Measurements from ENCODE around the gene SMAD6.

The SMAD6 gene

GRCh38 chr15:66788024-66788423 is 86.0 kb downstream of the SMAD6 start:
- no peak overlapping the region for H3K4me3 ChIP-seq (ENCODE audit: low read depth, low read length)
- TF ChIP-seq CTCF (IDR thresholded peaks at IDR 0.05; ENCODE audit: low read depth, low read length), result no peak

DNA sequence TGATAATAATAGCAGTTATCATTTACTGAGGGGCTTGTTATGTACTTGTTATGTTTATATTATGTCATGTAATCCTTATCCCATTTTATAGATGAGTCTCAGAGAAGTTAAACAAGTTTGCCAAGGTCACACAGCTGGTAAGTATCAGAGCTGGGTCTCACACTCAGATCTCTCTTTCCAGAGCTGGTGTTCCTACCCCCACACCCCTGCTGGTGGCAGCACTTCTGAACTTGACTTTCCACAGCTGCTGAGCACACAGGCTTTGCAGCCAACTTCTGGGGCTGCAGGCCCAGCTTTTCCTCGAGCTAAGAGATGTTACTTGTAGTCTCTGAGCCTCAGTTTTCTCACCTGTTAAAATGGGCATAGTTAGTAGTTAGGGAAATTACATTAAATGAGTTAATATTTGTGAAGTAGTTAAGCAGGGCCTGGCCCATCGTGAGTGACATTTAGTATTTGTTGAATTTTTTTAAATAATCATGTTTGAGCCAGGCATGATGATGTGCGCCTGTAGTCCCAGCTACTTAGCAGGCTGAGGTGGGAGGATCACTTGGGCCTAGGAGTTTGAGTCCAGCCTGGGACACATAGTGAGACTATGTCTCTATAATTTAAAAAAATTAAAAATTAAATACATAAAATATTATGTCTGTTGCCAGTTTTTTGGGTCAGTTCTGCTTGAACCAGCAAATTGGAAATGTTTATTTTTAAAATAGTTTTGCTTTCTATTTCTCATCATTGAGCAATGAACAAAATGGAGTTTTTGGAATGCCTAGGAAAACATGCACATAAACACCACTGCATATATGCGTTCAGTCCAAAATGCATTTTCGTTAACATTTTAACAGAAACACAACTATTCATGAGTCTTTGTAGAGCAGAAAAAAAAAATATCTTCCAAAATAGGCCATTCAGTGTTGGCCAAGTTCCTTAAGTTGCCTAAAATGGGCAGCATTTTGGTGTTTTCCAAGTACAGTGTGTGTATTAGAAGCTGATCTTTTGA is 87.3 kb downstream of the SMAD6 start:
- peak; percentile 66 for TF ChIP-seq CTCF (IDR thresholded peaks at IDR 0.05; ENCODE audit: low read depth, low read length)
- no peak overlapping the region for H3K4me3 ChIP-seq (ENCODE audit: low read depth, low read length)

DNA sequence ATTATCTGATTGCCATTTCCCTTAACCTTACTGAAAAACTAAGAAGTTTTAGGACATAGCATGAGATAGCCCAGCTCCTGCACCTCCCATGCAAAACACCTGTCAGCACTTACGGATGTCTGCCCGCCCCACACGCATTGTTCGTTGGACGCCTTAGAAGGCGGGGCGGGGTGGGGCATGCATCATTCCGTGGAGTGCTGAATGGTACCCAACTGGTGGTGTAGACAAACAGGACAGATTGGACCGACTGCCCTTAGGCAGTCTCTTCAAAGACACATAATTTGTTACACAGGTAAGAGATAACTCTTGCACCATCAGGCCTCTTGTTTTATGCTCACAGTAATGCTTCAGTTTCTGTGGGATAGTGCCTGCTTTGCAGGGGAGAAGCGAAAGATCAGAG is 93.8 kb downstream of the SMAD6 start:
- H3K4me3 ChIP-seq (ENCODE audit: low read depth, low read length), result no peak overlapping the region
- no peak for TF ChIP-seq CTCF (IDR thresholded peaks at IDR 0.05; ENCODE audit: low read depth, low read length)

- no peak for TF ChIP-seq CTCF (IDR thresholded peaks at IDR 0.05; ENCODE audit: low read depth, low read length)
Observed at GRCh38 chr15:66796343-66796742, 94.3 kb downstream of the SMAD6 start.

GRCh38 chr15:66797921-66798320 is 95.9 kb downstream of the SMAD6 start:
- no peak for TF ChIP-seq CTCF (IDR thresholded peaks at IDR 0.05; ENCODE audit: low read depth, low read length)

More at GRCh38 chr15:66796343-66796742, 94.3 kb downstream of the SMAD6 start:
- no peak overlapping the region for H3K4me3 ChIP-seq (ENCODE audit: low read depth, low read length)

DNA sequence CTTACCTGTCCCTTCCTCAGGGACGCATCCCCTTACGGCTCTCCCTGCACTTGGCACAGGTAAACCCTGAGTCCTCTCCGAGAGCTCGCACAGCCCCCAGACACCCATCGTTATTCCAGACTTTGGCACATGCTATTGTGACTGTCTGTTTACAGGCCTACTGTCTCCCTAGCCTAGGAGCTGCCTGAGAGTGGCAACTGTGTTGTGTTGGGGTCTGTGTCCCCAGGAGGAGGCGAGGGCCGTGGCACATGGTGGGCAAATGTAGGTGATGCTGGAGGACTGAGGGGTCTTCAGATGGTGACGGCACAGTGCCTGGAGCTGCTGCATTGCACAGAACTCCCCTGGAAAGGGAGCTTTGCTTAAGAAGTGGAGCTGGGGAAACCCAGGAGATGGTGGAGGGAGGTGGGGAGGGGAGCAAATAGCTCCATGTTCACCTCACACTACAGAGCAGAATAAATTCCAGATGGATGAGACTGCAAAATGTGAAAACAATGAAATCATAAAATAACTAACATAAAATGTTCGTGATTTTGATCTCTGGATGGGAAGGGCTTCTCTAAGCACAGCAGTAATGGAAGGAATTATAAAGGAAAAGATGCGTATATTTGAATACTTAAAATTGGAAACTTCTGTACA is 96.5 kb downstream of the SMAD6 start:
- TF ChIP-seq CTCF (IDR thresholded peaks at IDR 0.05; ENCODE audit: low read depth, low read length), result no peak
- H3K4me3 ChIP-seq (ENCODE audit: low read depth, low read length), result no peak overlapping the region

More at GRCh38 chr15:66797921-66798320, 95.9 kb downstream of the SMAD6 start:
- H3K4me3 ChIP-seq (ENCODE audit: low read depth, low read length), result no peak overlapping the region

DNA sequence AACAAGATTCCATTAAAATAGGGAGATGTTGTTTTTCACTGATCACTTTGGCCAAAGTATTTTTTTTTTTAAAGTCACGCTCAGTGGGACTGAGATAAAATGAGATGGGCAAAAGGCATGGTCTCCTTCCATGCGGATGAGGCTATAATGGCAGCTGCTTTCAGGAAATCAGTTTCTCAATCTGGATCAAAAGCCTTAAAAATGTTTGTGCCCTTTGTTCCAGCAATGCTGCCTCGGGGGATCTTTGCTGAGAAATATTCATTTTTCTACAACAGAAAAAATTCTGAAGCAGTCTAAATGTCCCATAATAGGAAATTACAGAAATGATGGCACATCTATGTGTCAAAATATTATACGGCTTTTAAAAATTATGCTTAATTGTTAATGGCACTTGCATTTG is 97.2 kb downstream of the SMAD6 start:
- TF ChIP-seq CTCF (IDR thresholded peaks at IDR 0.05; ENCODE audit: low read depth, low read length), result no peak

More for the DNA sequence above, 97.2 kb downstream of the SMAD6 start:
- no peak overlapping the region for H3K4me3 ChIP-seq (ENCODE audit: low read depth, low read length)
